ENCODE data around the gene TSPAN32.
"Not testable (repeated sequence)": the region's sequence is repeated elsewhere in the genome, so short reads cannot be mapped to it uniquely, and the experiment has no call there.

Gene TSPAN32

DNA sequence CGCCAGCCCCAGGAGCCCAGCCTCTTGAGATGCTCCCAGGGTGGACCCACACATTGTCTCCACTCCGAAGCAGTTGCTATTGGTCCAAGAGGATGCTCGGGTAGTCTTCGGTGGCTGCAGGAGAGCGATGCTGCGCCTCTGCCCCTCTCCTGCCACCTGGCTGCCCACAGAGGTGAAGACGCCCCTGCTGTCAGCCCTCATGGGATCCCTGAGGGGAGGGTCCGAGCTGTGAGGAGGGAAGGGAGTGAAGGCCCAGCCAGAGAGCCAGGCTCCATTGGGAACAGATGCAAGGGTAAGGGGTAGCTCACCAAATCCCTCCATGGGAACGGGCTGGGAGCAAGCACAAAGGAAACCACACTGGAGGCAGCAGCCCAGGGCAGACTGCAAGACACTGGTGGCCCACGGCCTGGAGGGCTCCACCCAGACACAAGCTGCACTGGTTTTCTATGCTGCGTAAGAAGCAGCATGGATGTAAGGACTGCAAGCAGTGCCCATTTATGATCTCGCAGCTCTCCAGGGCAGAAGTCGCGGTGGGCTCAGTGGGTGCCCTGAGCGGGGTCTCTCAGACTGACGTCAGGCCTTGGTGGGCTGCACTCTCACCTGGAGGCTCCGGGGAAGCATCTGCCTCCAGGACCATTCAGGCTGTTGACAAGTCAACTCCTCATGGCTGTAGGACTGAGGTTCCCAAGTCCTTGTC, 15.7 kb downstream of the TSPAN32 start:
- no peak for DNase-seq

DNA sequence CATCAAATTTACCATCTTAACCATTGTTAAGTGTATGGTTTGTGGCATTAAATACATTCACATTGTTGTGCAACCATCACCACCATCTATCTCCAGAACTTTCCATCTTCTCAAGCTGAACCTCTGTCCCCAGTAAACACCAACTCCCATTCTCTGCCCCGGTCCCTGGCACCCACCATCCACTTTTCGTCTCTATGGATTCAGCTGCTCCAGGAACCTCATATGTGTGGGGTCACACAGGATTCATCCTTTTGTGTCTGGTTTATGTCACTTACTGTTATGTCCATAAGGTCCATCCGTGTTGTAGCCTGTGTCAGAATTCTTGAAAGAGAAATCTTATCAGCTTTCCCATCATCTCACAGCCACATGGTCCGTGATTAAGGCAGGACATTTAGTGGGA, 16.3 kb downstream of the TSPAN32 start:
- DNase-seq = no peak

DNA sequence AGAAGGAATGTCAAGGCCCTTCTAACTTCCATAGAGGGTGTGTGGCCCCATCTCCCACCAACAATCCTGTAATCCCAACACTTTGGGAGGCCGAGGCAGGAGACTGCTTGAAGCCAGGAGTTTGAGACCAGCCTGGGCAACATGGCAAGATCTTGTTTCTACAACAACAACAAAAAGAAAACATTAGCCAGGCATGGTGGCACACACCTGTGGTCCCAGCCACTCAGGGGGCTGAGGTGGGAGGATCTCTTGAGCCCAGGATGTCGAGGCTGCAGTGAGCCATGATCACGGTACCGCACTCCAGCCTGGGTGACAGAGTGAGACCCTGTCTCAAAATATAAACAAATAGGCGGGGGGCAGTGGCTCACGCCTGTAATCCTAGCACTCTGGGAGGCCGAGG, 16.9 kb downstream of the TSPAN32 start:
- DNase-seq = no peak

DNA sequence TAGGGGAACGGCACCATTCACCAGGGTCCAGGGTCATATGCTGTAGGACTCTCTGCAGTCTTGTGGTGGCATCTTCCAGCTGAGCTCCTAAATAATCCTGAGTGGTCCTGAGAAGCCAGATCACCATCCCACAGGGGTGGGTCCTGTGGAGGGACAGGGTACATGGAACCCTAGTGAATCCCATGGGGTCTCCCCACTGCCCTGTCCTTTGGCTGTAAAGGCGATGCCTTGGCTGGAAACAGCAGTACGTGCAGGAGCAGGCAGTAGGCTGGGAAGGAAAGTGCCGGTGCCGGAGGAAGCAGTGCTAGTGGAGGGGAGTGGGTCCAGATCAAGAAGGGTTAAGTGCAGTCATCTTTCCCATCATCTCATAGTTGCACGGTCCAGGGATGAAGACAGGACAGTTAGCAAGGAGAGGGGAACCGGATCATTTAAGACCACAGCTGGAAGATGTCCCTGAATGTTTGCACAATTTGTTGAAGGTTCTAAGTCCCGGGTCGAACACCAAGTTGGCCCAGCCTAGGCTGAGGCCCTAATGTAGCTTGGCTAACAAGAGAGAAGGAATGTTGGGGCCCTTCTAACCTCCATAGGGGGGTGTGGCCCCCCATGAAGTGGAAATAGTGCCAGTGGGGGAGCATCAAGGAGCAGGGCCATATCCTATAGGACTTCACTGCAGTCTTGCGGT, 18.1 kb downstream of the TSPAN32 start:
- DNase-seq = no peak

DNA sequence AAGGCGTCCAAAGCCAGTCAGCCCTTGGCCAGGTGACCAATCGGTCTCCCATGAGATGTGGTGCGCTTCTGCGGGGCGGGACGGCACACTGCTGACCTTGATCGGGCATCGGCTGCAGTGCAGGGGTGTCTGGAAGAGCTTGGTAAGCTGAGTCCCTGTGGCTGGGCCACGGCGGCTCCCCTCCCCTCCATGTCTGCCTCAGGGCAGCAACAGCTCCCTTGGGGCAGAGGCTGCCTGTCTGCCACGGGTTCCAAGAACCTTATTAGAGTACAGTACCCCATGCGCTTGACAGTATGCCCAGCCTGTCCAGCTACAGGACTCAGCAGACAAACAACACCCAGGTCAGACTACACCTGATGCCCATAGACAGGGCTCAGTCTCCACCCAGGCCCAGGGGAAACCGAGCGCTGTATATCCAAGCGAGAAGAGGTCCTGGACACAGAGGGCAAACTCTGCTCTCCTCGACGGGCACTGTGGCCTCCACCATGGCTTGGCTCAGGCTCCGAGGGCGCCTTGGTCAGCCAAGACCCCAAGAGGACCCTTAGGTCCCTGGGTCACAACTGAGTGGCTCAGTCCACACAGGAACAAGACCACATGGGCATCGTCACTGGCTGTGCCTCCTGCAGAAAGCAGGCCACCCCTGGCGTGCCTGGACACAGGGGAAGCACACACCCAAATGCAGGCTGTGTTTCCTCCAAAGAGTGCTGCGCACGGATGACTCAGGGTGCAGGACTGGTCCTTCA, 18.9 kb downstream of the TSPAN32 start:
- no peak for DNase-seq

DNA sequence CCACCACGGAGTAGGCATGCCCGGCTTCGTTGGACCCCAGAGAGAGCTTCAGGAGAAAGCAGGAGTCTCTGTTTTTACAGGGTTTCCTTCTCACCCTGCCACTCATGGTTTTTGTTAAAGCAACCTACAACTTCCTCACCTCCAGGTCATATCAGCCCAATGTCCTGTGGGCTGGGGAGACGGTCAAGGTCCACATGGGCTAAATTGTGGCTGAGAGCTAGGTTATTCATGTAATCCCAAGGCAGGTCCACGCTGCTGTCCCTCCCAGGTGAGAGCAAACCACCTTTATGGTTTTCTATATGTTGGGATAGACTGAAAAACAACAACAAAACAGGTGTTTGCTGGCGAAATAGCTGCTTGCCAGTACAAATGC, 19.5 kb downstream of the TSPAN32 start:
- no peak for DNase-seq

DNA sequence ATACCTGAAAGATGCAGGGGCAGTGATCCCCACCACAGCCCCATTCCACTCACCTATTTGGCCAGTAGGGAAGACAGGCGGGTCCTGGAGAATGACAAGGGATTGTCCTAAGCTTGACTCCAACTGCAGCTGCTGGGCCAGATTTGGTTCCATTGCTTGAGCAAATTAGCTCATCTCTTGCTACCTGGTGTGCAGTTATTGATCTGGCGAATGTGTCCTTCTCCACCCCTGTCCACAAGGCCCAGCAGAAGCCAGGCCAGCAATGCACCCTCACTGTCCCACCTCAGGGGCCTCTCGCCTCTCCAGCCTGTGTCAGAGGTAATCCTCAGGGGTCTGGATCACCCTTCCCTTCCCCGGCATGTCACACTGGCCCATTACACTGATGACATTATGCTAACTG, 23.3 kb downstream of the TSPAN32 start:
- DNase-seq = no peak

DNA sequence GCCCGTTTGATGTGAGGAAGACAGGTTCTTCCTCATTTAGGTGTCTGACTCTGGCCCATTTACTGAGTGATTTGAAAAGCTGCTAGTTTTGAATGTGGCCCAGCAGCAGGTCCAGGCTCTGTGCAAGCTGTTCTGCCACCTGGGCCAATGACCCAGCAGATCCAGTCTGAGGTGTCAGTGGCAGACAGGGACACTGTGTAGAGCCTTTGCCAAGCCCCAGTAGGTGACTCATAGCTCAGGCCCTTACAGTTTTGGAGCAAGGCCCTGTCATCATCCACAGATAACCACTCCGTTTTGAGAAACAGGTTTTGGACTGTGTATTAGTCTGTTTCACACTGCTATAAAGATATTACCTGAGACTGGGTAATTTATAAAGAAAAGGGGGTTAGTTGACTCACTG, 23.9 kb downstream of the TSPAN32 start:
- no peak for DNase-seq

DNA sequence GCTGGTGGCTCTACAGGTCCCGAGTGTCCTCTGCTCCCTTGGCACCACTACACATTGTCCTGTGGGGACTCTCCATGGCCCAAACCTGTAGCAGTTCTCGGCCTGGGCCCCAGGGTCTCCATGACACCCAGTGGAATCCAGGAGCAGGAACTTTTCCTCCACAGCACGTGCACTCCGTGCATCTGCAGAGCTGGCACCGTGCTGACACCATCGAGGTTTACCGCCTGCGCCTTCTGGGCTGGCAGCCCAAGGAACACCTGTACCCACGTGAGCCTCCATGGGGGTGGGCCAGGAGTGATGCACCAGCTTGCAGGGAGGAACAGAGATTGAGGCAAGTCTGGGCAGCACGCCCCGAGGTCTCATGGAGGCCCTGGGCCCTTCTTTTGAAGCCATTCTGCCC, 25.2 kb downstream of the TSPAN32 start:
- no peak for DNase-seq

DNA sequence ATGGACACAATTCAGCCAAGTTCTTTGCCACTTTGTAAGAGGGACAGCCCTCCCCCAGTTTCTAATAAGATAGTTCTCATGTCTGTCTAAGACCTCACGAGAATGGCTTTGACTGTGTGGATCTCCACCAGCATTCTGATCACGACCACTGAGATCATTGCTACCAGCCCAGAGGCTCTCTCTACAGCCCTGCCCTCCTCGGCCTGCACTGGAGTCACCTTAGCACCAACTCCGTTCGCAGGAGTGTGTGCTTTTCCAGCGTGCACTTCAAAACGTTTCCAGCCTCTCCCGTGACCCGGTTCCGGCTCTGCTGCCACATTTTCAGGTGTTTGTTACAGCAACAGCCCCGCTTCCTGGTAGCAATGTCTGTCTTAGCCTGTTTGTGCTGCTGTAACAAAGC, 26.2 kb downstream of the TSPAN32 start:
- DNase-seq = no peak

DNA sequence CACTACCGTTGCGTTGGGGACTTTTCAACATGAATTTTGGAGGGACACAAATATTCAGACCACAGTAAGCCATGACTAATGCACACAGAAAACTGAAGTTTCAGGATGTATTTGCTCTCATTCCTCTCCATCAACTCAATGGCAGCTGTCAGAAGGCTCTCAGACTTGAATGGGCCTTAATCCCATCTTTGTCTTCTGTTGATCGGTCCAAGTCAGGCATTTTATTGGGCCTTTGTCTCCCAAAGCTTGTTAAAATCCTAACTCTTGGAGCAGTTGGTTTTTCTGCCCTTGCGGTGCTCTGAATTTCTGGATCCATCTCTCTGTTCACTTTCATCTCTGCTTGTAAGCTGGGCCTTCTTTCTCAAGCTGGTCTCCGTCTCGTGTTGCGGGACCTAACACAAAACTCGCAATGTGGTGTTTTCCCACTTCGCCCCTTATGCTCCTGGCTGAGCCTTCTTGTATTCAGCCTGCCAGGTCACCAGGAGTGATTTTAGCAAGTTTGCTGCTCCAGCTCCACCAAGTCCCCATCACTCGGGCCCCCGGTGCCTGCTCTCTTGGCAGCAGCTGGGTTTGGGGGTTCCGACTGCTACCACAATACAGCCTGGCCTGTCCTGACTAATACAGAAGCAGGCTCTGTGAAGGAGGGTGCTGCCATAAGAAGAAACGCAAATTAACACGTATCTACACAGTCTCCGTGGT, 27.0 kb downstream of the TSPAN32 start:
- no peak for DNase-seq

DNA sequence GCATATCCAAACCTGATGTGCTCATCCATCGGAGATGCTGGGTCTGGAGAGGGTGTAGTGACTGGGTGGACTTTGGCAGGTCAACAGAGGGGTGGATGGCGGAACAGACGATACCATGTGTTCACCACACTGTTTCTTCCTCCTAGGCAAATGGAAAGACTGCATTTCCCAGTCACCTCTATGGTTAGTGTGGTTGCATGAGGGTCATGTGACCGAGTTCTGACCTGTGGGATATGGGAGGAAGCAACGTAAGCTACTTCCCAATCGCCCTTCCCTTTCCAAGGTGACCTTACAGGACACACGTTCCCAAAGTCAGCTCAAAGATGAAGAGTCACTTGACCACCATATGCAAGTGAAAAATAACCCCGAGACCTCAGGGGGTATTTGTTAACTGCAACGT, 27.7 kb downstream of the TSPAN32 start:
- no peak for DNase-seq

DNA sequence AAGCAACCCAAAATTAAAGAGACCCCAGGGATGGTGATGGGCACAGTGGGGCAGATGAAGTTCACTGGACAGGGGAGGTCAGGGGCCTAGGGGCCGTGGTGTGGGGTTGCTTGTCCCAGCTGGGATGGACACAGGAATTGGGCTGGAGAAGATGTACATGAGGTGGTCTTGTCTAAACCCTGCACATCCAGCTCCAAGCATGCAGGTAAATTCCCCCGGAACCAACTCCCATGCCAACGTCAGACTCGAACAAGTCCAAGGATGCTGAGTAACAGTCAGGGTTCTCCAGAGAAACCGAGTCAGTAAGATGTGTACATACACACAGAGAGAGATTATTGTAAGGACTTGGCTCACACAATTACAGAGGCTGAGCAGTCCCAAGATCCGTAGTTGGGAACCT, 28.9 kb downstream of the TSPAN32 start:
- DNase-seq = no peak

DNA sequence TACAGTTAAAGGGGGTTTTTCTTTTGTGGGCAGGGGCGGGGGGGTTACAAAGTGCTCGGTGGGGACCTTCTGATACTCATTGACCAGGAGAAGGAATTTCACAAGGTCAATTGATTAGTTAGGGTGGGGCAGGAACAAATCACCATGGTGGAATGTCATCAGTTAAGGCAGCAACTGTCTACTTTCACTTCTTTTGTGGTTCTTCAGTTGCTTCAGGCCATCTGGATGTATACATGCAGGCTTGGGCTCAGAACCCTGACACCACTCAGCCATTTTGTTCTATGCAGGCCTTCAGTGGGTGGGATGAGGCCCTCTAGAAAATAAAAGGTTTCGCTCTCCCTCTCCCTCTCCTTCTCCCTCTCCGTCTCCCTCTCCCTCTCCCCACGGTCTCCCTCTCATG, 29.6 kb downstream of the TSPAN32 start:
- no peak for DNase-seq

DNA sequence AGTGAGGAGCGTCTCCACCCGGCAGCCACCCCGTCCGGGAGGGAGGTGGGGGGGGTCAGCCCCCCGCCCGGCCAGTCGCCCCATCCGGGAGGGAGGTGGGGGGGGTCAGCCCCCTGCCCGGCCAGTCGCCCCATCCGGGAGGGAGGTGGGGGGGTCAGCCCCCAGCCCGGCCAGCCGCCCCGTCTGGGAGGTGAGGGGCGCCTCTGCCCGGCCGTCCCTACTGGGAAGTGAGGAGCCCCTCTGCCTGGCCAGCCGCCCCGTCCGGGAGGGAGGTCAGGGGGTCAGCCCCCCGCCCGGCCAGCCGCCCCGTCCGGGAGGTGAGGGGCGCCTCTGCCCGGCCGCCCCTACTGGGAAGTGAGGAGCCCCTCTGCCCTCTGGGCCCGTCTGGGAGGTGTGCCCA, 30.8 kb downstream of the TSPAN32 start:
- not testable (repeated sequence) for DNase-seq

DNA sequence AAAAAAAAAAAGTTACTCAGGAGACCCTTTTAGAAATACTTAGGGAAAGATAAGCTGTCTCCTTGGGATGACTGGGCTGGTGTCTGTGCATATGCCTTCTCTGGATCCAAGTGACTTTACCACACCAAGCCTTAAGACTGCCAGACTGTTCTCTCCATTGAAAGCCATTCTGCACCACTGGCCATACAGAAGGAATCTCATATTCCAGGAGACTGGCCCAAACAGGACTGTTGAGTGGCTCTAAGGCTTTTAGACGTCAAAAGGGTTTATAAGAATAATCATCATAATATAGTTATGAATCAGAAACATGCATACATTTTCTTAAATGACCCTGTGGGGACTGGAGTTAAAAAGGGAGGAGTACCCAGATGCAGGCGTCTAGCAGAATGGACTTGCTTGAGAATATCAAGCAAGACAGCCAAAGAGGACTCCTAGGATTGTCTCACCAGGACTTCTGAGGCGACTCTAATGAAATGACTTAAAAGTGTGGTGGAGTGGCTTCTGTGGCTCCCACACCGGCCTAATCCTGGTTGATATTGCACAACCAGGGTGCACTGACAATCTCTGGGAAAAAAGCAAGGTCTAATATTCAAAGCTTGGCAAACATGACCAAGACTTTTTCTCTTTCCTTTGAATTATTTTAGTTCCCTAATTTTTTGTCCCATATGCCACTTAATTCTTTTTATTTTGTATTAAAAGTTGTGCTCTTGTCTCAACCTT, 31.8 kb downstream of the TSPAN32 start:
- not testable (repeated sequence) for DNase-seq

DNA sequence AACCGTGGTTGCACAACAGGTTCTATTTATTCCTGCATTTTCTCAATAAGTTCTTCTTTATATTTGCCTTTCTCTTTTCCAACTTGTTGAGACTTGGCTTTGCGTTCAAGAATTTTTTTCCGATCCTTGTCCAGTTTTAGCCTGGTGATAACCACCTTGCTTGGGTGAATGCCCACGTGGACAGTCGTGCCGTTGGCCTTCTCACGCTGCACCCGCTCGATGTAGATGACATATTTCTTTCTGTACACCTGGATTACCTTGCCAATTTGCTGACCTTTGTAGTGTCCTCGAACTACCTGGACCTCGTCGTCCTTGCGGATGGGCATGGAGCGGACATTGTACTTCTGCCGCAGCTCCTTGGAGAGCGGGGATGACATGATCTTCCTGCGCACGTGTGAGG, 33.5 kb downstream of the TSPAN32 start:
- DNase-seq = not testable (repeated sequence)

DNA sequence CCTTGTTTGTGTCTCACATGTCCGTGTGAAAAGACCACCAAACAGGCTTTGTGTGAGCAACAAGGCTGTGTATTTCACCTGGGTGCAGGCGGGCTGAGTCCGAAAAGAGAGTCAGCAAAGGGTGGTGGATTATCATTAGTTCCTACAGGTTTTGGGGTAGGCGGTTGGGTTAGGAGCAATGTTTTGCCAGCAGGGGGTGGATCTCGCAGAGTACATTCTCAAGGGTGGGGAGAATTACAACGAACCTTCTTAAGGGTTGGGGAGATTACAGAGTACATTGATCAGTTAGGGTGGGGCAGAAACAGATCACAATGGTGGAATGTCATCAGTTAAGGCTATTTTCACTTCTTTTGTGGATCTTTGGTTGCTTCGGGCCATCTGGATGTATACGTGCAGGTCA, 36.9 kb downstream of the TSPAN32 start:
- DNase-seq = not testable (repeated sequence)

DNA sequence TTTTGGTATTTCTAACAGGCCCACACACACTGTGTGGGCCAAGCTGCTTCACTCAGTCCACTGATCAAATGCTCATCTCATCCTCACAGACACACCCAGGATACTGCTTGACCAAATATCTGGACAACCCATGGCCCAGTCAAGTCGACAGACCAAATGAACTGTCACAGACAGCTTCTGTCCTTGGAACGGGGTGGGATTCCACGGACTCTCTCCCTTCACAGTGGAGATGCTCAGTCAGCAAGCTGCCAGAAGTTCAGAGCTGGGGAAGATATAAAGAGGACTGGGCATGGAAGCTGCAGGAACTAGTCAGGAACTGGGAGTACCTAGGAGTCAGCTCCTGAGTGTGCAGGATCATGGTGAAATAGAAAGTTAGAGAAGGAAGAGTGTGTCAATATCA, 40.7 kb downstream of the TSPAN32 start:
- no peak for DNase-seq

DNA sequence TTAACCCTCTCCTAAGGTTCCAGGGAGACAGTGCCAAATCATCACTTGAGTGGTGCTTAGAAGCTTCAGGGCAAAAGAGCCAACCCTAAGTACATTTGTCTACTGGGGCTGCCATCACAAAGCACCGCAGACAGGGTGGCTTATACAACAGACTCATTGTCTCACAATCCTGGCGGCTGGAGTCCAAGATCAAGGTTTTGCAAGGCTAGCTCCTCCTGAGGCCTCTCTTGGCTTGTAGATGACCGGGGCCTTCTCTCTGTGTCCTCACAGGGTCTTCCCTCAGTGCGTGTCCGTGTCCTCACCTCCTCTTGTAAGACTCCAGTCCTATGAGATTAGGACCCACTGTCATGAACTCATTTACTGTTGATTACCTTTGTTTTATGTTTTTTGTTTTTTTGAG, 41.2 kb downstream of the TSPAN32 start:
- DNase-seq = no peak

DNA sequence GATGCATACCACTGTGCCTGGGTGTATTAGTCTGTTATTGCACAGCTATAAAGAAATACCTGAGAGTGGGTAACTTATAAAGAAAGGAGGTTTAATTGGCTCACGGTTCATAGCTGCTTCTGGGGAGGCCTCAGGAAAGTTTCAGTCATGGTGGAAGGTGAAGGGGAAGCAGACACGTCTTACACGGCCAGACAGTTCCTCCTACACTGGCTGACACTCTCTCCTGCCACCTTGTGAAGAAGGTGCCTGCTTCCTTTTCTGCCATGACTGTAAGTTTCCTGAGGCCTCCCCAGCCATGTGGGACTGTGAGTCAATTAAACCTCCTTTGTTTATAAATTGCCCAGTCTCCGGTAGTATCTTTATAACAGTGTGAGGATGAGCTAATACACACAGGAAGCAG, 41.7 kb downstream of the TSPAN32 start:
- no peak for DNase-seq

DNA sequence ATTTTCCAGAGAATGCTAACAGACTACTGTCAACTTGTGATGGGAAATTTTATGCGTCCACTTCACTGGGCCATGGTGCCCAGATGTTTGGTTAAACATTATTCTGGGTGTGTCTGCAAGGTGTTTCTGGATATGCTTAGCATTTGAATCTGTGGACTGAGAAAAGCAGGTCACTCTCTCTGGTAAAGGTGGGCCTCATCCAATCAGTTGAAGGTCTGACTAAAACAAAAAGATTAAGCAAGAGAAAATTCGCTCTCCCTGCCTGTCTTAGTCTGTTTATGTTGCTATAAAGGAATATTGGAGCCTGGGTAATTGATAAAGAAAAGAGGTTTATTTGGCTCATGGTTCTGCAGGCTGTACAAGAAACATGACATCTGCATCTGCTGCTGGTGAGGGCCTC, 43.2 kb downstream of the TSPAN32 start:
- no peak for DNase-seq

DNA sequence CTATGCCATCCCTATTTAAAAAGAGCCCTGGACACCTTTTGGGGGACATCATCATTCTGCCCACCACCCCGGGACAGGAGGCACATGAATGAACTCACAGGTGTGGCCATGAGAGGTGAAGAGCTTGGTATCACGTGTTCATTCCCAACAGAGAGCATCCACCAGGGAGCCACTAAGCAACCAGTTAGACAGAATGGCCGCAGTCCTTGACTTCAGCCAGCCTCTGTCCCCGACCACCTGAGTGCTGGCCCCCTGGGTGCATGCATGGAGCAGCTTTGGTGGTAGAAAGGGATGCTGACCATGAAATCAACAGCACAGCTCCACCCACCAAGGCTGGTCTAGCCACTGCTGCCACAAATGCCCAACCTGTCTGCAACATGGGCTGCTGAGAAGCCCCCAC, 44.2 kb downstream of the TSPAN32 start:
- no peak for DNase-seq
